ENCODE measurements around the gene MYEOV.

Gene MYEOV

GRCh38 chr11:69302447-69303020 is 8.6 kb downstream of the MYEOV start:
- no peak for DNase-seq

GRCh38 chr11:69303427-69303826 is 9.5 kb downstream of the MYEOV start:
- no peak for DNase-seq

- DNase-seq = no peak
Measured at GRCh38 chr11:69304258-69304657, 10.3 kb downstream of the MYEOV start.

- no peak for DNase-seq
Measured at GRCh38 chr11:69304686-69305085, 10.7 kb downstream of the MYEOV start.

GRCh38 chr11:69305885-69306540 is 12.1 kb downstream of the MYEOV start:
- DNase-seq = no peak

GRCh38 chr11:69306821-69307220 is 12.9 kb downstream of the MYEOV start:
- DNase-seq = no peak

- no peak for DNase-seq
Measured at GRCh38 chr11:69307421-69307820, 13.5 kb downstream of the MYEOV start.

- DNase-seq = no peak
Measured at GRCh38 chr11:69307871-69308431, 14.0 kb downstream of the MYEOV start.

- no peak for DNase-seq
Measured at GRCh38 chr11:69308491-69308911, 14.5 kb downstream of the MYEOV start.

- no peak for DNase-seq
Measured at GRCh38 chr11:69308936-69309615, 15.1 kb downstream of the MYEOV start.

GRCh38 chr11:69309631-69310280 is 15.8 kb downstream of the MYEOV start:
- peak; percentile 72 for DNase-seq

- no peak for DNase-seq
Measured at GRCh38 chr11:69310351-69310750, 16.4 kb downstream of the MYEOV start.

GRCh38 chr11:69310934-69311766 is 17.2 kb downstream of the MYEOV start:
- DNase-seq = no peak

GRCh38 chr11:69311767-69312385 is 17.9 kb downstream of the MYEOV start:
- DNase-seq = peak; percentile 40

- DNase-seq = no peak
Measured at GRCh38 chr11:69312453-69313404, 18.8 kb downstream of the MYEOV start.

- DNase-seq = no peak
Measured at GRCh38 chr11:69313992-69314391, 20.0 kb downstream of the MYEOV start.

GRCh38 chr11:69314555-69314954 is 20.6 kb downstream of the MYEOV start:
- no peak for DNase-seq

GRCh38 chr11:69316956-69317355 is 23.0 kb downstream of the MYEOV start:
- no peak for DNase-seq

- no peak for DNase-seq
Measured at GRCh38 chr11:69317401-69318092, 23.6 kb downstream of the MYEOV start.

- no peak for DNase-seq
Measured at GRCh38 chr11:69318093-69318420, 24.1 kb downstream of the MYEOV start.

Data from fibroblast of skin of abdomen (primary cell).